Lower leg skin (tissue), 3 donors: ENCODE results near the gene PARP15.

Experiments
- CTCF ChIP-seq, 3 donors: fragments of 450-650 bp; IDR thresholded peaks; one replicate each; pipeline ENCODE4 v1.5.1; 2016; ENCODE audit warnings: antibody characterized with exemption in 3 of 3, mild to moderate bottlenecking in 3 of 3, moderate library complexity in 2 of 3
- POLR2A ChIP-seq, 2 donors: fragments of 450-650 bp; IDR thresholded peaks; one replicate each; pipeline ENCODE4 v1.6.1; 2016 to 2017; ENCODE audit warnings: antibody characterized with exemption in 2 of 2, mild to moderate bottlenecking in 1 of 2, moderate library complexity in 1 of 2

GRCh38 chr3:122678506-122678905, 101.1 kb downstream of the PARP15 start:
- TF ChIP-seq POLR2A (IDR thresholded peaks at IDR 0.05) = no peak
- TF ChIP-seq CTCF (IDR thresholded peaks at IDR 0.05) = no peak
